Measurements from ENCODE around the gene CEP20. TPM values are rescaled to one million over a fixed set of nuclear protein-coding genes. Genes with fewer than 3 reads are reported as not detected.

The CEP20 gene
- total RNA-seq, 1 experiment from 2014 or later: 36.9 TPM

GRCh38 chr16:15837761-15838160 lies 50.6 kb downstream of the CEP20 start:
- Mint-ChIP-seq H3K27ac (peak overlapping the region in 2 of 3 experiments; percentile 44 to 55; a peak in 2 of 7 replicates), H3K27me3 (ENCODE audit: low read depth) (no peaks in the 10 kb centered on the region; the same call in 1 of the 2 replicates), H3K36me3 (ENCODE audit: insufficient read depth in 1 of 3, low read depth in 3 of 3) (no peaks in the 10 kb centered on the region), H3K4me3 (no peak overlapping the region), H3K9me3 (no peaks in the 10 kb centered on the region), H3K4me1 (no peaks in the 10 kb centered on the region)
- H3K27me3 ChIP-seq (ENCODE audit: insufficient read depth, low read length): no peaks in the 10 kb centered on the region
- H3K56ac ChIP-seq (ENCODE audit: insufficient read length, low read depth, low read length): no peak overlapping the region
- H3K23ac ChIP-seq (ENCODE audit: insufficient read length, low read depth, low read length): no peak overlapping the region
- H2BK15ac ChIP-seq (ENCODE audit: low read depth, low read length): no peak overlapping the region
- H3K79me1 ChIP-seq (ENCODE audit: insufficient read depth, low read depth, low read length, poor library complexity, severe bottlenecking): no peaks in the 10 kb centered on the region
- no peak overlapping the region for H3K4ac ChIP-seq (ENCODE audit: low read depth, low read length)
- no peak overlapping the region for H2AK5ac ChIP-seq (ENCODE audit: insufficient read length, low read length)
- no peak overlapping the region for H3T11ph ChIP-seq (ENCODE audit: low read length)
- no peaks in the 10 kb centered on the region for H3K79me2 ChIP-seq (ENCODE audit: insufficient read depth, low read length)
- H3K27ac ChIP-seq (ENCODE audit: insufficient read length, low read depth, low read length): no peak overlapping the region
- H2AFZ ChIP-seq (ENCODE audit: low read length): no peak overlapping the region
- H2BK5ac ChIP-seq (ENCODE audit: insufficient read length, low read length): no peak overlapping the region
- H2BK12ac ChIP-seq (ENCODE audit: insufficient read length, low read depth, low read length): no peak overlapping the region
- no peak overlapping the region for H3K18ac ChIP-seq (ENCODE audit: insufficient read length, low read depth, low read length)
- H4K91ac ChIP-seq (ENCODE audit: insufficient read length, low read depth, low read length): no peak overlapping the region
- H4K8ac ChIP-seq (replicated peaks; ENCODE audit: insufficient read length, low read depth, low read length): no peak overlapping the region
- no peak overlapping the region for H3K4me2 ChIP-seq (ENCODE audit: insufficient read depth, insufficient read length, low read length)
- no CpG with 5 or more reads among the region's 11 CpGs for WGBS (ENCODE audit: extremely low coverage, insufficient read length, low lambda C conversion rate)
- H3K4me1 ChIP-seq (ENCODE audit: insufficient read depth, low read length): no peaks in the 10 kb centered on the region
- H3K14ac ChIP-seq (ENCODE audit: insufficient read depth, low read length): no peak overlapping the region
- H2BK20ac ChIP-seq (ENCODE audit: low read depth, low read length, poor library complexity, severe bottlenecking): no peak overlapping the region
- no peak overlapping the region for H3K9ac ChIP-seq (ENCODE audit: extremely low read depth, insufficient read length, low read length)
- H3K9me3 ChIP-seq (ENCODE audit: control insufficient read depth, low read depth, low read length): no peaks in the 10 kb centered on the region
- no peak for TF ChIP-seq CTCF (conservative IDR thresholded peaks at IDR 0.05)
- no peak for DNase-seq
- H2BK120ac ChIP-seq (ENCODE audit: low read depth, low read length, poor library complexity, severe bottlenecking): no peak overlapping the region
- H4K20me1 ChIP-seq (ENCODE audit: control insufficient read depth, insufficient read depth, insufficient read length): no peaks in the 10 kb centered on the region
- H4K5ac ChIP-seq (ENCODE audit: insufficient read length, low read depth, low read length): no peak overlapping the region
- H3K23me2 ChIP-seq (ENCODE audit: insufficient read length, low read depth, low read length, poor library complexity, severe bottlenecking): no peaks in the 10 kb centered on the region
